Measurements from ENCODE around the gene SMIM23.

DNA sequence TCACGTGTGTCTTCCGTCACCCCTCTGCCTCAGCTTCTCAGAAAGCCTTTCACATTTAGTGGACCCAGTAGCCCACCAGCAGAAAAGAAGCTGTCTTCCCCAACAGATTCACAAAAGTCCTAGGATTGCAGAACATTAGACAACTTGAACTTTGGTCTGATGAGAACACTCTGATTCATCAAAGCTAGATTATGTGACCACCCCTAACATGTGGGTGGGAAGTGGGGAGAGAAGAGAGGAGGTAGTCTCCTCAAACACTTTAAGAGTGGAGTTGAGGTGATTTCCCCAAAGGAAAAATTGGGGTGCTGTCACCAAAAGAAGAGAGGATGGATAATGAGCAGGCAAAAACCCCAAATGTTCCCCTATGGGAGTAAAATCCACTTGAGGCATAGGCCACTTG, 41.4 kb upstream of the SMIM23 start:
- TF ChIP-seq POLR2A (IDR thresholded peaks at IDR 0.05; ENCODE audit: low read depth) (no peak), EP300 (IDR thresholded peaks at IDR 0.05) (no peak), CTCF (IDR thresholded peaks at IDR 0.05) (no peak), POLR2AphosphoS5 (IDR thresholded peaks at IDR 0.05) (no peak)
